BE2C (cell line): Measurements from ENCODE around the gene WDR64.
A peak's percentile ranks its signal among the peaks of the same experiment; 100 is the strongest.

ENCODE experiments used
- DNase-seq: peaks from one replicate; pipeline ENCODE4 v3.0.0-alpha.2; 2020
- H3K27me3 ChIP-seq: fragments of 250-450 bp; sonication (Bioruptor Pico); 2 replicates; pipeline ENCODE4 v1.5.1; 2020; ENCODE audit warnings: mild to moderate bottlenecking
- H3K36me3 ChIP-seq: fragments of 250-450 bp; sonication (Bioruptor Pico); 2 replicates; pipeline ENCODE4 v1.5.1; 2020; ENCODE audit warnings: mild to moderate bottlenecking
- H3K4me1 ChIP-seq: fragments of 250-450 bp; sonication (Bioruptor Pico); 2 replicates; pipeline ENCODE4 v1.5.1; 2020
- H3K4me3 ChIP-seq: 2 replicates; pipeline ENCODE4 v1.5.1; 2011; ENCODE audit warnings: low read depth, low read length
- H3K9me3 ChIP-seq: fragments of 250-450 bp; sonication (Bioruptor Pico); 2 replicates; pipeline ENCODE4 v1.5.1; 2020
- TF ChIP-seq, protein P1 (sequence below): IDR thresholded peaks from 2 replicates; pipeline ENCODE4 v1.5.1; 2012; ENCODE audit warnings: mild to moderate bottlenecking, low read depth, low read length

The WDR64 gene

DNA sequence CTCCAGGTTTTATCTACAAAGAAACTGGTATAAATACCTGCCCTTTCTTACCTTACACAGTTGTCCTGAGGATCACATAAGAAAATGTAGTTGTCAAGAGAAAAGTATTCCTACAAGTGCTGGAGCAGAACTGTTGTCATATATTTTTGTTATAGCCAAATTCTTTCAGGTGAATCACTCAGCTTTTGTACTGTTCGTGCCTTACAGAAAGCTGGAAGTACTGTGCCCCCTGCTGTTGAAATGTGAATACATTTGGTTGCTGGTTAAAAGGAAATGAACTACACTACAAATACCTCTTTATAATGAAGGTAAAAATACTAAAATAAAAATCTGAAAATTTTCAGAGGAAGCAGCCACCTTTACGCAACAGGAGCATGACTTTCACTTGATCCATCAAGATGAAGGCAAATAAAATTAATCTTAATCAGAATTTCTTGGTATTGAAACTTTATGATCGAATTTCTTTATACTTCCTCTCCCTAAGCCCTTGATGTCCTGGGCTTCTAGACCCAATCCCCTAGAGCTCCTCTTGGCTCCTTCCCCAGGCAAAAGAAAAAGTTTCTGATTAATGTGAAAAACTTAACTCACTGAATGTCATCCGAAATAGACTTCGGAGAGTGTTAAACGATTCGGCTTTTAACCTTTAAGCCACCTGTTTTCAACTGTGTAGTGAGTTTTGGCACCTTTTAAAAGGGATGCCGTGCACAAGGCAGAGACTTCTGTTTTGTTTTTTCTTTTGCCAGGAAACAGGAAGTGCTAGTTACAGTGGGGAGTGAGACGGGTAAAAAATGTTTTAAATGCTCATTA, 24.4 kb upstream of the WDR64 start:
- TF ChIP-seq, protein P1, sequence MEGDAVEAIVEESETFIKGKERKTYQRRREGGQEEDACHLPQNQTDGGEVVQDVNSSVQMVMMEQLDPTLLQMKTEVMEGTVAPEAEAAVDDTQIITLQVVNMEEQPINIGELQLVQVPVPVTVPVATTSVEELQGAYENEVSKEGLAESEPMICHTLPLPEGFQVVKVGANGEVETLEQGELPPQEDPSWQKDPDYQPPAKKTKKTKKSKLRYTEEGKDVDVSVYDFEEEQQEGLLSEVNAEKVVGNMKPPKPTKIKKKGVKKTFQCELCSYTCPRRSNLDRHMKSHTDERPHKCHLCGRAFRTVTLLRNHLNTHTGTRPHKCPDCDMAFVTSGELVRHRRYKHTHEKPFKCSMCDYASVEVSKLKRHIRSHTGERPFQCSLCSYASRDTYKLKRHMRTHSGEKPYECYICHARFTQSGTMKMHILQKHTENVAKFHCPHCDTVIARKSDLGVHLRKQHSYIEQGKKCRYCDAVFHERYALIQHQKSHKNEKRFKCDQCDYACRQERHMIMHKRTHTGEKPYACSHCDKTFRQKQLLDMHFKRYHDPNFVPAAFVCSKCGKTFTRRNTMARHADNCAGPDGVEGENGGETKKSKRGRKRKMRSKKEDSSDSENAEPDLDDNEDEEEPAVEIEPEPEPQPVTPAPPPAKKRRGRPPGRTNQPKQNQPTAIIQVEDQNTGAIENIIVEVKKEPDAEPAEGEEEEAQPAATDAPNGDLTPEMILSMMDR: peak; percentile 70
- 0 out of 2 replicates have a peak, but pooled peaks cover 3% of the 10 kb centered on the region for H3K36me3 ChIP-seq
- H3K9me3 ChIP-seq: no peaks in the 10 kb centered on the region
- no peak overlapping the region for H3K4me3 ChIP-seq
- H3K4me1 ChIP-seq: no peaks in the 10 kb centered on the region
- DNase-seq: peak; percentile 30
- no peaks in the 10 kb centered on the region for H3K27me3 ChIP-seq

GRCh38 chr1:241630005-241630404, 22.1 kb upstream of the WDR64 start:
- DNase-seq: no peak
- H3K36me3 ChIP-seq: peaks cover 8% of the 10 kb centered on the region
- TF ChIP-seq, protein P1: no peak
- H3K4me3 ChIP-seq: no peak overlapping the region
- H3K27me3 ChIP-seq: no peaks in the 10 kb centered on the region
- H3K4me1 ChIP-seq: no peaks in the 10 kb centered on the region
- no peaks in the 10 kb centered on the region for H3K9me3 ChIP-seq

- TF ChIP-seq, protein P1: no peak
- H3K4me1 ChIP-seq: no peaks in the 10 kb centered on the region
- peaks cover 13% of the 10 kb centered on the region for H3K36me3 ChIP-seq
- no peak overlapping the region for H3K4me3 ChIP-seq
- no peaks in the 10 kb centered on the region for H3K9me3 ChIP-seq
- no peaks in the 10 kb centered on the region for H3K27me3 ChIP-seq
- no peak for DNase-seq
Measured at GRCh38 chr1:241630476-241630875, 21.6 kb upstream of the WDR64 start.

GRCh38 chr1:241630899-241631298, 21.2 kb upstream of the WDR64 start:
- TF ChIP-seq, protein P1: no peak
- no peaks in the 10 kb centered on the region for H3K27me3 ChIP-seq
- H3K4me3 ChIP-seq: no peak overlapping the region
- peaks cover 13% of the 10 kb centered on the region for H3K36me3 ChIP-seq
- H3K4me1 ChIP-seq: no peaks in the 10 kb centered on the region
- DNase-seq: no peak
- H3K9me3 ChIP-seq: no peaks in the 10 kb centered on the region

GRCh38 chr1:241631674-241632073, 20.4 kb upstream of the WDR64 start:
- no peak for DNase-seq
- H3K27me3 ChIP-seq: no peaks in the 10 kb centered on the region
- no peak overlapping the region for H3K4me3 ChIP-seq
- H3K9me3 ChIP-seq: no peaks in the 10 kb centered on the region
- TF ChIP-seq, protein P1: no peak
- peaks cover 13% of the 10 kb centered on the region for H3K36me3 ChIP-seq
- no peaks in the 10 kb centered on the region for H3K4me1 ChIP-seq

- no peaks in the 10 kb centered on the region for H3K4me1 ChIP-seq
- TF ChIP-seq, protein P1: no peak
- H3K27me3 ChIP-seq: no peaks in the 10 kb centered on the region
- H3K36me3 ChIP-seq: peaks cover 11% of the 10 kb centered on the region
- no peaks in the 10 kb centered on the region for H3K9me3 ChIP-seq
- no peak for DNase-seq
- no peak overlapping the region for H3K4me3 ChIP-seq
Measured at GRCh38 chr1:241632987-241633386, 19.1 kb upstream of the WDR64 start.
